Measurements from ENCODE around the gene EME2.

EME2 gene

DNA sequence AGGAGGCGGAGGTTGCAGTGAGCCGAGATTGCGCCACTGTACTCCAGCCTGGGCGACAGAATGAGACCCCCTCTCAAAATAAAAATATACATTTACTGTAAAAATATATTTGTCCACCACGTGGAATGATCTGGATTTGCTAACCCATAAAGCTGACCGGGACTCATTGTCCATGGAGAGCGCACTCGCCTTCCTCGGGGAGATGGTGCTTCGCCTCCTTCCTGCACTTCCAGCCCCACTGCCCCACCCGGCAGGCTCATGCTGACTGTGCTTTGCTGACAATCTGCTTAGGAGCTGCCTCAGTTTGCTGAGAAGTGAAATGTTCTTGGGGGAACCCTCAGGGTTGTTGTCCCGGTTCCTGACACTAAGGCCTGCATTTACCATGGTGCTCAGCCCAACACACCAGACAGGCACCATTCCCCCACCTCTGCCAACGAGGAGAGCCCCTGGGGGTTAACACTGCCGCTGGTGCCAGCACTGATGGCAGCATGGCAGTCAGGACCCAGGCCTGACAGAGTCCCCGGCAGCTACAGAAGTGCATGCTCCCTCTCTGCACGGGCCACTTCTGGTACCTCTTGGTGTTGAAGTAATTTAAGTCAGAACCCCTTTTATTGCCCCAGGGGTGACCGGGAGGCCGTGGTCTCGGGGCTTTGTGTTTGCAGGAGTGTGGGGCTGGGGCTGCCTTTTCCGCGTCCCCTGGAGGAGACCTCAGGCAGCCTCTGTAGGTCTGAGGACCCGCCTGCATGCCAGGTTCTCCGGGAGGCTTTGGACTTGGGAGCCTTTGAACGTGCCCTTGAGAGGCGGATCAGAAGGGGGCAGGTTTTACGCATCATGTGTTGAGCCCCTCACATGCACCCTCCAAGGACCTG, 12.6 kb downstream of the EME2 start:
- TF ChIP-seq, protein P1, sequence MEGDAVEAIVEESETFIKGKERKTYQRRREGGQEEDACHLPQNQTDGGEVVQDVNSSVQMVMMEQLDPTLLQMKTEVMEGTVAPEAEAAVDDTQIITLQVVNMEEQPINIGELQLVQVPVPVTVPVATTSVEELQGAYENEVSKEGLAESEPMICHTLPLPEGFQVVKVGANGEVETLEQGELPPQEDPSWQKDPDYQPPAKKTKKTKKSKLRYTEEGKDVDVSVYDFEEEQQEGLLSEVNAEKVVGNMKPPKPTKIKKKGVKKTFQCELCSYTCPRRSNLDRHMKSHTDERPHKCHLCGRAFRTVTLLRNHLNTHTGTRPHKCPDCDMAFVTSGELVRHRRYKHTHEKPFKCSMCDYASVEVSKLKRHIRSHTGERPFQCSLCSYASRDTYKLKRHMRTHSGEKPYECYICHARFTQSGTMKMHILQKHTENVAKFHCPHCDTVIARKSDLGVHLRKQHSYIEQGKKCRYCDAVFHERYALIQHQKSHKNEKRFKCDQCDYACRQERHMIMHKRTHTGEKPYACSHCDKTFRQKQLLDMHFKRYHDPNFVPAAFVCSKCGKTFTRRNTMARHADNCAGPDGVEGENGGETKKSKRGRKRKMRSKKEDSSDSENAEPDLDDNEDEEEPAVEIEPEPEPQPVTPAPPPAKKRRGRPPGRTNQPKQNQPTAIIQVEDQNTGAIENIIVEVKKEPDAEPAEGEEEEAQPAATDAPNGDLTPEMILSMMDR (IDR thresholded peaks at IDR 0.05), result no peak

DNA sequence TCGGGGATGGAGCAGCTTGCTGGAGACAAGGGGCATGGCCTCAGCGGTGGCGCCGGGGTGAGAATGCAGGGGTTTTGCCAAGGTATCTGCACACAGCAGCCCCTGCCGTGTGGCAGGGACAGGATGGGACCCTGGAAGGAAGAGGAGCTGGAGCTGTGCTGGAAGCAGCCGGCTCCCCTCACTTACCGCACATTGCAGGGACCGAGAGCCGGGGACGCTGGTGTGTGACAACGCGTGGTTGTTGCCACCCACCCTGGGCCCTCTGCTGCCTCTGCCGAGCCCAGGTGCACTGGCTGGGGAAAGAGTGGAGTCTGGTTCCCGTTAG, 13.2 kb downstream of the EME2 start:
- TF ChIP-seq, protein P1 (IDR thresholded peaks at IDR 0.05), result no peak

DNA sequence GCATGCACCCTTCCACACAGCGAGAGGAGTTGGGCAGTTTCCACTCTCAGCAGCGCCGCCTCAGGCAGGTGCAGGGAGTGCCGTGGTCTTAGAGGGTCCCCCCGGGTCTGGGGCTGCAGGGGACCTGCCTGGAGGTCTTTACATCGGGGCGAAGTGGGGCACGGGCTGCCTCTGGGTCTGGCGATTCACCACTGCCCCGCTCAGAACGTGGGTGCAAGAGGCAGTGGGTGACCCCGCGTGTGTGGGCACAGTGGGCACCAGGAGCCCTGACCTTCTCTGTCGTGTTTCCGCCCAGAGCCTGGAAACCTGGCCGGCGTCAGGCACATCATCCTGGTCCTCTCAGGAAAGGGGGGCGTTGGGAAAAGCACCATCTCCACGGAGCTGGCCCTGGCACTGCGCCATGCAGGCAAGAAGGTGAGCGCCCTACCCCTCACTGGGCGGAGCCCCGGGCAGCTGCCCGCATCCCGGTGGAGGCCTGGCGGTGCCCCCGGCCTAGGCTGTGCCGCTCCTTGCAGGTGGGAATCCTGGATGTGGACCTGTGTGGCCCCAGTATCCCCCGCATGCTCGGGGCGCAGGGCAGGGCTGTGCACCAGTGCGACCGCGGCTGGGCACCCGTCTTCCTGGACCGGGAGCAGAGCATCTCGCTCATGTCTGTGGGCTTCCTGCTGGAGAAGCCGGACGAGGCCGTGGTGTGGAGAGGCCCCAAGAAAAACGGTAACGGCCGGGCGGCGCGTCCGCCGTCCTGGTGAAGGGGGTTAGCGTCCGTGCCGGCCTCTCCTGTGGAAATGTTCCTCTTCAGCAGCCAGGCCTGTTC, 13.8 kb downstream of the EME2 start:
- TF ChIP-seq, protein P1 (IDR thresholded peaks at IDR 0.05), result no peak

GRCh38 chr16:1787056-1787321, 14.4 kb downstream of the EME2 start:
- TF ChIP-seq, protein P1 (IDR thresholded peaks at IDR 0.05), result no peak

DNA sequence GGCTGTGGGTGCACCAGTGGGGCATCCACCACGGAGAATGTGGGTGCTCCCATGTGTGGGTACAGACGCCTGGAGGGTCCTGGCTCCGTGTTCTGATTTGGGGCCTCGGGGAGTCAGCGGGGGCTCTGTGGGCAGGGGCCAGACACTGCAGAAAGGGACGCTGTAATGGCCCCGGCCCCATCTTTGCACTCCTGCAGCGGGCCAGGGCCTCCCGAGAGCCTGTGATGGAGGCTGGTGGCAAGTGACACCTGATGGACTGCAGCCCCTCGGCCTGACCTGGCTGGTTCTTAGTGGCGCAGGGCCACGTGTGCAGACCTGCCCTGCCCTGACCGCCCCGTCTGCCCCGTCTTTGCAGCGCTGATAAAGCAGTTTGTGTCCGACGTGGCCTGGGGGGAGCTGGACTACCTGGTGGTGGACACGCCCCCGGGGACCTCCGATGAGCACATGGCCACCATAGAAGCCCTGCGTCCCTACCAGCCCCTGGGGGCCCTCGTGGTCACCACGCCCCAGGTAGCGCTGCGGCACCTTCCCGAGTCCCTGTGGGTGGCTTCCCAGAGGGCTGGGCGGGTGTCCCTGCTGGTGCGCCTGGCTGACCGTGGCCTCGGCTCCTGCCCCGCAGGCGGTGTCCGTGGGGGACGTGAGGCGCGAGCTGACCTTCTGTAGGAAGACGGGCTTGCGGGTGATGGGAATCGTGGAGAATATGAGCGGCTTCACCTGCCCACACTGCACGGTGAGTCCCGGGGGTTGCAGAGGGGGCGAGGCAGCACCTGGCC, 14.9 kb downstream of the EME2 start:
- TF ChIP-seq, protein P1 (IDR thresholded peaks at IDR 0.05), result no peak

GRCh38 chr16:1788095-1788707, 15.6 kb downstream of the EME2 start:
- TF ChIP-seq, protein P1 (IDR thresholded peaks at IDR 0.05), result no peak

DNA sequence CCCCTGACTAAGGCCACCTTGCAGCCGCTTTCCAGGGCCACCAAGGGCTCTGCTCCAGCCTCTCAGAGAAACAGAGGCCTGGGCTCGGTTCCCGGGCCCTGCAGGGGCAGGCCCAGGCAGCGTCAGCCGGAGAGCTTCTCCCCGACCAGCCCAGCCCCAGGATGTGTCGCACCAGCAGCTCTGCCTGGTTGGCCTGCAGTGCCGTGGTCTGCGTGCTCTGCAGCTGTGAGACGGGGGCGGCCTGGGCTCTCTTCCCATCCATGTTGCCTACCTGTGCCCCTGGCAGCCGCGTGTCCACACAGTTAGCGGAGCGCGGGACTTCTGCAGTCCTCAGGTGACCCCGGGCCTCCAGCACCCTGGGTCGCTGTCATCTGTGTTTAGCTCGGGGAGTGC, 16.1 kb downstream of the EME2 start:
- TF ChIP-seq, protein P1 (IDR thresholded peaks at IDR 0.05), result no peak

Measured in LNCAP (cell line).